Adrenal gland (tissue), 5 donors: ENCODE measurements around the gene BABAM2.
A peak's percentile ranks its signal among the peaks of the same experiment; 100 is the strongest.

Experiments used
- POLR2A ChIP-seq, 2 donors: fragments of 450-650 bp; IDR thresholded peaks; one replicate each; pipeline ENCODE4 v1.6.1; 2017; ENCODE audit warnings: antibody characterized with exemption in 2 of 2, mild to moderate bottlenecking in 2 of 2, moderate library complexity in 1 of 2
- TF ChIP-seq, protein P1 (sequence below), 6 experiments: fragments of 450-650 bp in 4 of 6; fragments of 200-600 bp in 2 of 6; sonication (generic) in 1 of 6; IDR thresholded peaks; 1 replicate in 5 of 6; 2 replicates in 1 of 6; pipeline versions ENCODE4 v1.5.1 to v1.8.0; 2016 to 2021; ENCODE audit warnings: antibody characterized with exemption in 6 of 6, mild to moderate bottlenecking in 2 of 6, moderate library complexity in 1 of 6
- donor health status: DM: no; HTN: no; CAD: no.

DNA sequence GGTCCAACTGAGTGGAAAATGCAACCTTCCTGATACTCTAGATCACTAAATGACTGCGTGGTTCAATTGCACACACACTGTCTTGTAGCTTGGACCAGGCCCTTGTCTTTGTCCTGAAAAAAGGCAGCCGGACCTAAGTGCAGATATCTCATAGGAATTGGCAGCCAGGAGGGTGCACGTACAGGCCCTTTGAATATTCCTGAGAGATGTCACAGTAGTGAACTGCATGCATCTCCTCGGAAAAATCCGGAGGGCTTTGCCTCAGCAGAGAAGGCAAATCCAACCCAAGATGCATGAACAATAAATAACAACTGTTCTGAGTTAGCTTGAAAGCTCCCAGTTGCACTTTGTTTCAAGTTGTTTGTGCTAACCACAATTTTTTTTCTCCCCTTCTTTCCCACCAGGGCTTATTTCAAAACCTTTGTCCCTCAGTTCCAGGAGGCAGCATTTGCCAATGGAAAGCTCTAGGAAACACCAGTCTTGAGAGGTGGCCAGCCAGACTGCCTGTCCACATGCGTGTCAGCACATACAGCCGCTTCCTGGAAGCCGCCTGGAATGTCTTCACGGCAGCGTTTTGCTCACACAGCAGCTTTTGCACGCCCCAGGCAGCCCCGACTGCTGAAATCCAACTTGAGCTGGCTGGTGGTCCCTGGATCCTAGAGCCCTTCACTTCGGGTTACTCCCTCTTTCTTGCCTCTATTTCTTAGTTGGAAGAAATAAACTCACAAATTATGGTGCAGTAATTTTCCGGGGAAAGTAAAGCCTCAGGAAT lies 447.7 kb downstream of the BABAM2 start:
- TF ChIP-seq, protein P1, sequence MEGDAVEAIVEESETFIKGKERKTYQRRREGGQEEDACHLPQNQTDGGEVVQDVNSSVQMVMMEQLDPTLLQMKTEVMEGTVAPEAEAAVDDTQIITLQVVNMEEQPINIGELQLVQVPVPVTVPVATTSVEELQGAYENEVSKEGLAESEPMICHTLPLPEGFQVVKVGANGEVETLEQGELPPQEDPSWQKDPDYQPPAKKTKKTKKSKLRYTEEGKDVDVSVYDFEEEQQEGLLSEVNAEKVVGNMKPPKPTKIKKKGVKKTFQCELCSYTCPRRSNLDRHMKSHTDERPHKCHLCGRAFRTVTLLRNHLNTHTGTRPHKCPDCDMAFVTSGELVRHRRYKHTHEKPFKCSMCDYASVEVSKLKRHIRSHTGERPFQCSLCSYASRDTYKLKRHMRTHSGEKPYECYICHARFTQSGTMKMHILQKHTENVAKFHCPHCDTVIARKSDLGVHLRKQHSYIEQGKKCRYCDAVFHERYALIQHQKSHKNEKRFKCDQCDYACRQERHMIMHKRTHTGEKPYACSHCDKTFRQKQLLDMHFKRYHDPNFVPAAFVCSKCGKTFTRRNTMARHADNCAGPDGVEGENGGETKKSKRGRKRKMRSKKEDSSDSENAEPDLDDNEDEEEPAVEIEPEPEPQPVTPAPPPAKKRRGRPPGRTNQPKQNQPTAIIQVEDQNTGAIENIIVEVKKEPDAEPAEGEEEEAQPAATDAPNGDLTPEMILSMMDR (IDR thresholded peaks at IDR 0.05) = peak in 1 of 6 experiments; percentile 8
- no peak for TF ChIP-seq POLR2A (IDR thresholded peaks at IDR 0.05)
